Measurements from ENCODE around the gene CLCN6.

Gene CLCN6

DNA sequence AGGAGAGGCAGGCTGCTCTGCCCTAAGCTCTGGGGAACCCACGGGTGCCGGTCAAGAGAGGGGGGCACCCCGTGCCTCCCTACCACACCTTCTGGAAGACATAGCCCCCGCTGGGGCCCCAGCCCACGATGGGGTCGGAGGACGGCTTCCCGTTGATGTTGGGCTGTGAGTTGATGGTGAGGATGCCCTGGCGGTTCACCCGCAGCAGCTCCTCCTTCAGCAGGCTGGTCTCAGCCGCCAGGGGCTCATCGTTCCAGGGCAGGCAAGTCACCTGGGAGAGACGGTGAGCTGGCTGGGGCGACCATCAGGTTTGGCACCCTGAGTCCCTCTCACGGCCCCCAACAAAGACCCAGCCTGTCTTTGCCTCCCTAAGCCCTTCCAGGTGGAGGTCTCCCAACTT, 12.2 kb upstream of the CLCN6 start:
- TF ChIP-seq ZNF610 (tag by site-specific recombination; IDR thresholded peaks at IDR 0.05; ENCODE audit: borderline replicate concordance) (no peak), MEIS1 (CRISPR knock-in tag; IDR thresholded peaks at IDR 0.05; ENCODE audit: borderline replicate concordance) (no peak), ZNF155 (tag by site-specific recombination; IDR thresholded peaks at IDR 0.05) (no peak), ZNF654 (tag by site-specific recombination; IDR thresholded peaks at IDR 0.05; ENCODE audit: low read depth) (no peak), ZNF48 (tag by site-specific recombination; IDR thresholded peaks at IDR 0.05) (no peak), ZNF664 (tag by site-specific recombination; IDR thresholded peaks at IDR 0.05) (no peak), YY1 (tag by site-specific recombination; IDR thresholded peaks at IDR 0.05) (no peak), ZNF624 (tag by site-specific recombination; IDR thresholded peaks at IDR 0.05) (no peak), ZFP37 (tag by site-specific recombination; IDR thresholded peaks at IDR 0.05) (no peak), REPIN1 (tag by site-specific recombination; IDR thresholded peaks at IDR 0.05; ENCODE audit: low read depth) (no peak), ZNF169 (tag by site-specific recombination; IDR thresholded peaks at IDR 0.05) (no peak), ZNF221 (tag by site-specific recombination; IDR thresholded peaks at IDR 0.05; ENCODE audit: borderline replicate concordance) (no peak), BCL11A (tag by site-specific recombination; IDR thresholded peaks at IDR 0.05; ENCODE audit: low read depth) (no peak), SETDB1 (IDR thresholded peaks at IDR 0.05; ENCODE audit: insufficient read length, low read length) (no peak), ZNF391 (tag by site-specific recombination; IDR thresholded peaks at IDR 0.05; ENCODE audit: borderline replicate concordance, low read depth) (no peak), TRIM28 (IDR thresholded peaks at IDR 0.05; ENCODE audit: borderline replicate concordance, low read length) (no peak), SP3 (tag by site-specific recombination; IDR thresholded peaks at IDR 0.05) (no peak)
- TF ChIP-seq, protein P1, sequence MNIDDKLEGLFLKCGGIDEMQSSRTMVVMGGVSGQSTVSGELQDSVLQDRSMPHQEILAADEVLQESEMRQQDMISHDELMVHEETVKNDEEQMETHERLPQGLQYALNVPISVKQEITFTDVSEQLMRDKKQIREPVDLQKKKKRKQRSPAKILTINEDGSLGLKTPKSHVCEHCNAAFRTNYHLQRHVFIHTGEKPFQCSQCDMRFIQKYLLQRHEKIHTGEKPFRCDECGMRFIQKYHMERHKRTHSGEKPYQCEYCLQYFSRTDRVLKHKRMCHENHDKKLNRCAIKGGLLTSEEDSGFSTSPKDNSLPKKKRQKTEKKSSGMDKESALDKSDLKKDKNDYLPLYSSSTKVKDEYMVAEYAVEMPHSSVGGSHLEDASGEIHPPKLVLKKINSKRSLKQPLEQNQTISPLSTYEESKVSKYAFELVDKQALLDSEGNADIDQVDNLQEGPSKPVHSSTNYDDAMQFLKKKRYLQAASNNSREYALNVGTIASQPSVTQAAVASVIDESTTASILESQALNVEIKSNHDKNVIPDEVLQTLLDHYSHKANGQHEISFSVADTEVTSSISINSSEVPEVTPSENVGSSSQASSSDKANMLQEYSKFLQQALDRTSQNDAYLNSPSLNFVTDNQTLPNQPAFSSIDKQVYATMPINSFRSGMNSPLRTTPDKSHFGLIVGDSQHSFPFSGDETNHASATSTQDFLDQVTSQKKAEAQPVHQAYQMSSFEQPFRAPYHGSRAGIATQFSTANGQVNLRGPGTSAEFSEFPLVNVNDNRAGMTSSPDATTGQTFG (tag by site-specific recombination; IDR thresholded peaks at IDR 0.05; ENCODE audit: borderline replicate concordance) = no peak
- TF ChIP-seq, protein P2, sequence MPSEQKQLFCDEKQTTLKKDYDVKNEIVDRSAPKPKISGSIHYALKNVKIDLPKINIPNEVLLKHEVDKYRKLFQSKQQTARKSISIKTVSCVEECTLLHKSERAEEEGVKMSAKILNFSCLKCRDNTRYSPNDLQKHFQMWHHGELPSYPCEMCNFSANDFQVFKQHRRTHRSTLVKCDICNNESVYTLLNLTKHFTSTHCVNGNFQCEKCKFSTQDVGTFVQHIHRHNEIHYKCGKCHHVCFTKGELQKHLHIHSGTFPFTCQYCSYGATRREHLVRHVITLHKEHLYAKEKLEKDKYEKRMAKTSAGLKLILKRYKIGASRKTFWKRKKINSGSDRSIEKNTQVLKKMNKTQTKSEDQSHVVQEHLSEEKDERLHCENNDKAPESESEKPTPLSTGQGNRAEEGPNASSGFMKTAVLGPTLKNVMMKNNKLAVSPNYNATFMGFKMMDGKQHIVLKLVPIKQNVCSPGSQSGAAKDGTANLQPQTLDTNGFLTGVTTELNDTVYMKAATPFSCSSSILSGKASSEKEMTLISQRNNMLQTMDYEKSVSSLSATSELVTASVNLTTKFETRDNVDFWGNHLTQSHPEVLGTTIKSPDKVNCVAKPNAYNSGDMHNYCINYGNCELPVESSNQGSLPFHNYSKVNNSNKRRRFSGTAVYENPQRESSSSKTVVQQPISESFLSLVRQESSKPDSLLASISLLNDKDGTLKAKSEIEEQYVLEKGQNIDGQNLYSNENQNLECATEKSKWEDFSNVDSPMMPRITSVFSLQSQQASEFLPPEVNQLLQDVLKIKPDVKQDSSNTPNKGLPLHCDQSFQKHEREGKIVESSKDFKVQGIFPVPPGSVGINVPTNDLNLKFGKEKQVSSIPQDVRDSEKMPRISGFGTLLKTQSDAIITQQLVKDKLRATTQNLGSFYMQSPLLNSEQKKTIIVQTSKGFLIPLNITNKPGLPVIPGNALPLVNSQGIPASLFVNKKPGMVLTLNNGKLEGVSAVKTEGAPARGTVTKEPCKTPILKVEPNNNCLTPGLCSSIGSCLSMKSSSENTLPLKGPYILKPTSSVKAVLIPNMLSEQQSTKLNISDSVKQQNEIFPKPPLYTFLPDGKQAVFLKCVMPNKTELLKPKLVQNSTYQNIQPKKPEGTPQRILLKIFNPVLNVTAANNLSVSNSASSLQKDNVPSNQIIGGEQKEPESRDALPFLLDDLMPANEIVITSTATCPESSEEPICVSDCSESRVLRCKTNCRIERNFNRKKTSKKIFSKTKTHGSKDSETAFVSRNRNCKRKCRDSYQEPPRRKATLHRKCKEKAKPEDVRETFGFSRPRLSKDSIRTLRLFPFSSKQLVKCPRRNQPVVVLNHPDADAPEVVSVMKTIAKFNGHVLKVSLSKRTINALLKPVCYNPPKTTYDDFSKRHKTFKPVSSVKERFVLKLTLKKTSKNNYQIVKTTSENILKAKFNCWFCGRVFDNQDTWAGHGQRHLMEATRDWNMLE (tag by site-specific recombination; conservative IDR thresholded peaks at IDR 0.05; ENCODE audit: low read depth) = no peak
- no peaks in the 10 kb centered on the region for H3K9me3 ChIP-seq (ENCODE audit: control insufficient read depth, insufficient read depth, low read depth, low read length)
- peaks cover 0 to 70% of the 10 kb centered on the region in 2 experiments; a peak in 1 of 3 replicates for H3K36me3 ChIP-seq (ENCODE audit: control insufficient read depth in 2 of 2, insufficient read depth in 1 of 2, low read length in 2 of 2)
- no peak overlapping the region for H3K4me3 ChIP-seq (ENCODE audit: low read depth, low read length)
- no peaks in the 10 kb centered on the region for H3K4me1 ChIP-seq (ENCODE audit: control insufficient read depth, insufficient read depth, low read length)
- ChIA-PET CTCF (interaction anchor here (0.6 to 1.3 kb wide), 2 partner anchors 9 to 140 kb away, joined by 3 to 5 read pairs; no protein-coding TSS in a partner anchor), POLR2A (interaction anchor here (1.4 kb wide), 1 partner anchor 9 kb away, joined by 6 read pairs; no protein-coding TSS in a partner anchor)
- H3K27ac ChIP-seq (ENCODE audit: extremely low read depth, low read depth, low read length) = no peak overlapping the region

Data from HEK293 (cell line).